ENCODE results near the gene ACACA. TPM values are rescaled to one million over a fixed set of nuclear protein-coding genes. Genes with fewer than 3 reads are reported as not detected.

Gene ACACA
- total and polyA plus RNA-seq, 2 donors (not counting 1 experiment from before 2014, with no cell fraction given) = 4.8 to 26.2 TPM

DNA sequence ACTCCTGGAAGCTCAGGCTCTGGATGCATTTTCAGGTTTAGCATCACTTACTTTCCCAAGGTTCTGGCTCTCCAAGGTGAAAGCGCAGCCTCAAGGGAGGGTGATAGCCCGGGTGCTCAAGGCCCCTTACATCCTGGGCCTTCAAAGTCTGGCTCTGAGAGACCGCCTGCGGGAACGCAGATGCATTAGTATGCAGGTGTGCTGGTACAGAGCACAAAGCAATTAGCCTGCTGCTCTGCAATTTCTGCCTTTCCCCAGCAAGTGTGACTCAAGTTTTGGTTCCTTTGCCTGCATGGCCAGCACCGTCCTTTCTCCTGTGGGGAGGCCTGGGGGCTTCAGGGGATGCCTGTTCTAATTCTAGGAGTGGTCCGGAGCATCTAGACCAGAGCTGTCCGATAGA lies 341.7 kb downstream of the ACACA start:
- intact Hi-C loops (cut with micrococcal nuclease) = no loop called here

DNA sequence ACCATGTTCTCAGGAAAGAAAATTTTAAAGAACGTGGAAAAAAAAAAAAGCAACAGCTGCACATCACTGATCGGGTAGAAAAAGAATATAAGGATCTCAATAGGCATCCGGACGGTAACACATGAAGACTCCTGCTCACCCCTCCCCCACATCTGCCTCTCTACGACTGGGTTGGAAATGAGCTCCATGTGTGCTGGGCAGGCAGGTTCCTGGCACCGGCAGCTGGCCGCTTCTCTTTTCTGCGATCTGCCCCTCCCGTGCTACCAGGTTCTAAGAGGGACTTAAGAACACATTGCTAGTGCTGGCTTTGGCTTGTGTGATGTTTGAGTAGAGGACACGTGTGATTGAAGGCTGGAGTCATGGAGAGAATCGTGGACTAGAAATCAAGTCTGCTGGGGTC lies 342.4 kb downstream of the ACACA start:
- H4K20me1 ChIP-seq (ENCODE audit: control insufficient read depth, insufficient read depth, low read length, poor library complexity, severe bottlenecking) = no peaks in the 10 kb centered on the region
- no peak overlapping the region for H3K27ac ChIP-seq (ENCODE audit: low read length in 2 of 2)
- no peaks in the 10 kb centered on the region for H3K36me3 ChIP-seq (replicated peaks in 1 of 2; ENCODE audit: control extremely low read depth in 1 of 2, control insufficient read depth in 1 of 2, extremely low read depth in 1 of 2, insufficient read depth in 2 of 2, low read length in 1 of 2)
- 80% methylated on average over 5 of the region's 11 CpGs for WGBS (ENCODE audit: insufficient coverage)
- H3K27ac Mint-ChIP-seq = no peak overlapping the region
- no peak overlapping the region for H3K9ac ChIP-seq (ENCODE audit: low read length)
- no peak for DNase-seq
- H3K4me3 Mint-ChIP-seq = no peak overlapping the region
- no peaks in the 10 kb centered on the region for H3K4me1 Mint-ChIP-seq
- no peak for TF ChIP-seq EZH2 (IDR thresholded peaks at IDR 0.05; ENCODE audit: borderline replicate concordance, insufficient read depth, low read depth, low read length, poor library complexity, severe bottlenecking)
- TF ChIP-seq, protein P1, sequence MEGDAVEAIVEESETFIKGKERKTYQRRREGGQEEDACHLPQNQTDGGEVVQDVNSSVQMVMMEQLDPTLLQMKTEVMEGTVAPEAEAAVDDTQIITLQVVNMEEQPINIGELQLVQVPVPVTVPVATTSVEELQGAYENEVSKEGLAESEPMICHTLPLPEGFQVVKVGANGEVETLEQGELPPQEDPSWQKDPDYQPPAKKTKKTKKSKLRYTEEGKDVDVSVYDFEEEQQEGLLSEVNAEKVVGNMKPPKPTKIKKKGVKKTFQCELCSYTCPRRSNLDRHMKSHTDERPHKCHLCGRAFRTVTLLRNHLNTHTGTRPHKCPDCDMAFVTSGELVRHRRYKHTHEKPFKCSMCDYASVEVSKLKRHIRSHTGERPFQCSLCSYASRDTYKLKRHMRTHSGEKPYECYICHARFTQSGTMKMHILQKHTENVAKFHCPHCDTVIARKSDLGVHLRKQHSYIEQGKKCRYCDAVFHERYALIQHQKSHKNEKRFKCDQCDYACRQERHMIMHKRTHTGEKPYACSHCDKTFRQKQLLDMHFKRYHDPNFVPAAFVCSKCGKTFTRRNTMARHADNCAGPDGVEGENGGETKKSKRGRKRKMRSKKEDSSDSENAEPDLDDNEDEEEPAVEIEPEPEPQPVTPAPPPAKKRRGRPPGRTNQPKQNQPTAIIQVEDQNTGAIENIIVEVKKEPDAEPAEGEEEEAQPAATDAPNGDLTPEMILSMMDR (IDR thresholded peaks at IDR 0.05) = no peak
- intact Hi-C loops (cut with micrococcal nuclease) = no loop called here
- peaks cover 3% of the 10 kb centered on the region for H3K27me3 Mint-ChIP-seq
- H3K9me3 ChIP-seq (ENCODE audit: control extremely low read depth in 1 of 3, control insufficient read depth in 2 of 3, insufficient read depth in 1 of 3, low read length in 2 of 3) = no peaks in the 10 kb centered on the region
- no peak overlapping the region for H3K4me2 ChIP-seq (replicated peaks; ENCODE audit: low read depth, low read length, poor library complexity, severe bottlenecking)
- no peaks in the 10 kb centered on the region for H3K79me2 ChIP-seq (ENCODE audit: control insufficient read depth, insufficient read depth, low read length)
- ChIA-PET POLR2A (no interaction called here), CTCF (no interaction called here)
- ATAC-seq (ENCODE audit: low read depth) = no peak
- H3K4me3 ChIP-seq (ENCODE audit: control extremely low read depth in 1 of 5, extremely low read depth in 1 of 5, insufficient read depth in 1 of 5, low read depth in 2 of 5, low read length in 4 of 5) = no peak overlapping the region
- H3K9me3 Mint-ChIP-seq (ENCODE audit: insufficient read depth) = no peaks in the 10 kb centered on the region
- H3K4me1 ChIP-seq (ENCODE audit: control insufficient read depth in 2 of 2, insufficient read depth in 2 of 2, low read length in 2 of 2) = no peaks in the 10 kb centered on the region
- peaks cover 0 to 5% (median 0%) of the 10 kb centered on the region in 4 experiments for H3K27me3 ChIP-seq (replicated peaks in 1 of 4; ENCODE audit: control extremely low read depth in 1 of 4, control insufficient read depth in 3 of 4, insufficient read depth in 4 of 4, low read length in 3 of 4)
- no peak overlapping the region for H2AFZ ChIP-seq (ENCODE audit: insufficient read depth, low read depth, low read length, poor library complexity, severe bottlenecking)

More for the DNA sequence above, 341.7 kb downstream of the ACACA start:
- H3K4me1 Mint-ChIP-seq = no peaks in the 10 kb centered on the region
- ATAC-seq (ENCODE audit: low read depth) = no peak
- no peaks in the 10 kb centered on the region for H3K36me3 ChIP-seq (replicated peaks in 1 of 2; ENCODE audit: control extremely low read depth in 1 of 2, control insufficient read depth in 1 of 2, extremely low read depth in 1 of 2, insufficient read depth in 2 of 2, low read length in 1 of 2)
- WGBS (ENCODE audit: insufficient coverage) = 93% methylated on average over 8 of the region's 8 CpGs
- H3K4me2 ChIP-seq (replicated peaks; ENCODE audit: low read depth, low read length, poor library complexity, severe bottlenecking) = no peak overlapping the region
- no peak overlapping the region for H3K9ac ChIP-seq (ENCODE audit: low read length)
- no peak overlapping the region for H2AFZ ChIP-seq (ENCODE audit: insufficient read depth, low read depth, low read length, poor library complexity, severe bottlenecking)
- no peak overlapping the region for H3K27ac ChIP-seq (ENCODE audit: low read length in 2 of 2)
- peaks cover 3% of the 10 kb centered on the region for H3K27me3 Mint-ChIP-seq
- no peak overlapping the region for H3K27ac Mint-ChIP-seq
- no peaks in the 10 kb centered on the region for H3K9me3 Mint-ChIP-seq (ENCODE audit: insufficient read depth)
- H3K79me2 ChIP-seq (ENCODE audit: control insufficient read depth, insufficient read depth, low read length) = no peaks in the 10 kb centered on the region
- ChIA-PET POLR2A (no interaction called here), CTCF (no interaction called here)
- no peak overlapping the region for H3K4me3 ChIP-seq (ENCODE audit: control extremely low read depth in 1 of 5, extremely low read depth in 1 of 5, insufficient read depth in 1 of 5, low read depth in 2 of 5, low read length in 4 of 5)
- peaks cover 0 to 5% (median 0%) of the 10 kb centered on the region in 4 experiments for H3K27me3 ChIP-seq (replicated peaks in 1 of 4; ENCODE audit: control extremely low read depth in 1 of 4, control insufficient read depth in 3 of 4, insufficient read depth in 4 of 4, low read length in 3 of 4)
- TF ChIP-seq, protein P1 (IDR thresholded peaks at IDR 0.05) = no peak
- TF ChIP-seq EZH2 (IDR thresholded peaks at IDR 0.05; ENCODE audit: borderline replicate concordance, insufficient read depth, low read depth, low read length, poor library complexity, severe bottlenecking) = no peak
- no peak overlapping the region for H3K4me3 Mint-ChIP-seq
- H3K4me1 ChIP-seq (ENCODE audit: control insufficient read depth in 2 of 2, insufficient read depth in 2 of 2, low read length in 2 of 2) = no peaks in the 10 kb centered on the region
- no peaks in the 10 kb centered on the region for H4K20me1 ChIP-seq (ENCODE audit: control insufficient read depth, insufficient read depth, low read length, poor library complexity, severe bottlenecking)
- no peak for DNase-seq
- H3K9me3 ChIP-seq (ENCODE audit: control extremely low read depth in 1 of 3, control insufficient read depth in 2 of 3, insufficient read depth in 1 of 3, low read length in 2 of 3) = no peaks in the 10 kb centered on the region

Data from B cell (primary cell).